Cardiac muscle cell (in vitro differentiated cells and primary cell): Measurements from ENCODE around the gene NR6A1. TPM values are rescaled to one million over a fixed set of nuclear protein-coding genes. Genes with fewer than 3 reads are reported as not detected.

Source experiments
- DNase-seq, 2 donors: peaks; one replicate each; pipeline versions ENCODE4 v3.0.0 to v3.0.0-alpha.2; 2010 to 2017; ENCODE audit warnings: low read depth in 1 of 2, low spot score in 1 of 2
- H3K27ac ChIP-seq: fragments of 200-600 bp; sonication (generic); 2 replicates; pipeline ENCODE4 v1.5.1; 2016
- H3K27me3 ChIP-seq: fragments of 200-600 bp; sonication (generic); 2 replicates; pipeline ENCODE4 v1.6.0; 2016; ENCODE audit warnings: control low read depth
- H3K36me3 ChIP-seq: fragments of 200-600 bp; sonication (generic); 2 replicates; pipeline ENCODE4 v1.5.1; 2016; ENCODE audit warnings: control low read depth
- H3K4me1 ChIP-seq: fragments of 200-600 bp; sonication (generic); 2 replicates; pipeline ENCODE4 v1.8.1; 2017; ENCODE audit warnings: low read depth, mild to moderate bottlenecking, mixed run types
- H3K4me3 ChIP-seq: fragments of 200-600 bp; sonication (generic); 2 replicates; pipeline ENCODE4 v1.5.1; 2016; ENCODE audit warnings: mild to moderate bottlenecking
- H3K9me3 ChIP-seq: fragments of 200-600 bp; sonication (generic); 2 replicates; pipeline ENCODE4 v1.5.1; 2017; ENCODE audit warnings: low read depth, mild to moderate bottlenecking, control low read depth
- CTCF ChIP-seq: IDR thresholded peaks from 2 replicates; pipeline ENCODE4 v1.5.1; 2012; ENCODE audit warnings: low read depth, mild to moderate bottlenecking, low read length
- polyA plus RNA-seq: library from polyadenylated mRNA; unstranded; fragments of >200 nt; fragmentation: Nextera tagmentation; extraction: Ambion mirVana; gene quantifications from 2 replicates; pipeline ENCODE4 v1.2.1, GENCODE V29; 2016
- total RNA-seq: library from RNA; depleted of rRNA; stranded (reverse); fragments of >200 nt; gene quantifications from 2 replicates; pipeline ENCODE4 v1.2.3, GENCODE V29; 2016

Gene NR6A1
- total and polyA plus RNA-seq, 2 experiments from 2014 or later, result 3.2 to 19.8 TPM

GRCh38 chr9:124695280-124695890 lies 75.7 kb downstream of the NR6A1 start:
- no peak for DNase-seq
- Histone ChIP-seq H3K27me3 (no peaks in the 10 kb centered on the region), H3K4me3 (no peak overlapping the region), H3K27ac (no peak overlapping the region), H3K4me1 (peaks cover 18% of the 10 kb centered on the region), H3K36me3 (no peaks in the 10 kb centered on the region), H3K9me3 (no peaks in the 10 kb centered on the region)
- TF ChIP-seq CTCF, result no peak

GRCh38 chr9:124694414-124695279 lies 76.5 kb downstream of the NR6A1 start:
- no peak for DNase-seq
- Histone ChIP-seq H3K4me3 (no peak overlapping the region), H3K27ac (no peak overlapping the region), H3K9me3 (no peaks in the 10 kb centered on the region), H3K4me1 (peaks cover 18% of the 10 kb centered on the region), H3K36me3 (no peaks in the 10 kb centered on the region), H3K27me3 (no peaks in the 10 kb centered on the region)
- no peak for TF ChIP-seq CTCF

- TF ChIP-seq CTCF, result no peak
- H3K4me1 ChIP-seq, result peaks cover 16% of the 10 kb centered on the region
- no peaks in the 10 kb centered on the region for H3K36me3 ChIP-seq
Observed at GRCh38 chr9:124693403-124693802, 77.7 kb downstream of the NR6A1 start.

GRCh38 chr9:124688238-124688904 lies 82.7 kb downstream of the NR6A1 start:
- TF ChIP-seq CTCF, result no peak
- peaks cover 4% of the 10 kb centered on the region for H3K4me1 ChIP-seq

More at GRCh38 chr9:124693403-124693802, 77.7 kb downstream of the NR6A1 start:
- no peak for DNase-seq
- Histone ChIP-seq H3K9me3 (no peaks in the 10 kb centered on the region), H3K27ac (no peak overlapping the region), H3K4me3 (no peak overlapping the region), H3K27me3 (no peaks in the 10 kb centered on the region)

GRCh38 chr9:124686918-124687317 lies 84.2 kb downstream of the NR6A1 start:
- TF ChIP-seq CTCF, result no peak
- Histone ChIP-seq H3K4me3 (no peak overlapping the region), H3K4me1 (peaks cover 4% of the 10 kb centered on the region)

More at GRCh38 chr9:124688238-124688904, 82.7 kb downstream of the NR6A1 start:
- H3K36me3 ChIP-seq, result no peaks in the 10 kb centered on the region
- no peak overlapping the region for H3K4me3 ChIP-seq
- H3K27me3 ChIP-seq, result no peaks in the 10 kb centered on the region
- H3K27ac ChIP-seq, result no peak overlapping the region
- no peaks in the 10 kb centered on the region for H3K9me3 ChIP-seq
- DNase-seq, result no peak

More at GRCh38 chr9:124686918-124687317, 84.2 kb downstream of the NR6A1 start:
- DNase-seq, result no peak
- Histone ChIP-seq H3K36me3 (no peaks in the 10 kb centered on the region), H3K27ac (peak overlapping the region; percentile 21), H3K9me3 (no peaks in the 10 kb centered on the region), H3K27me3 (no peaks in the 10 kb centered on the region)
